SH-SY5Y (cell line): ENCODE results near the gene IL22RA1.

ENCODE experiments used
- GATA2 ChIP-seq: IDR thresholded peaks from 2 replicates; pipeline ENCODE4 v1.6.1; 2011; ENCODE audit warnings: mild to moderate bottlenecking, low read depth, low read length
- GATA3 ChIP-seq: IDR thresholded peaks from 2 replicates; pipeline ENCODE4 v1.6.1; 2011; ENCODE audit warnings: low read depth, mild to moderate bottlenecking, low read length, moderate library complexity

GRCh38 chr1:24178407-24178806 is 35.5 kb upstream of the IL22RA1 start:
- TF ChIP-seq GATA2 (no peak), GATA3 (no peak)
